ENCODE data around the gene TMEM72.

DNA sequence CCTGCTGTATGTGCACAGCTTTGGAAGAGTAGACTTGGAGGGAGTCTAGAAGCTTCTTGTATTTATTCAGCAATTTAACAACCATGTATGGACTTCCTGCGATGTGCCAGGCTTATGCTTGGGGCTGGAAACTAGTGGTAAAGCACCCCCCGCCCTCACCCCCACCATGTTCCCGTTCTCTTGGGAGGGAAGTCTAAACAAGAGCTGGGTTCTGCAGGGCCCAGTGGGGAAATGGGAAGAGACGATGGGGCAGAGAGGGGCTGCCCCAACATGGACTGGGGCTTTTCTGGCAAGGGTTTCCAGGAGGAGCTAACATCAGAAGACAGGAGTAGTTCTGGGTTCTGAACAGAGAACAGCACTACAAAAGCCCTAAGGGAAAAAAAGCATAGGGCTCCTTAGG is 56.5 kb downstream of the TMEM72 start:
- TF ChIP-seq POLR2AphosphoS5 (IDR thresholded peaks at IDR 0.05; ENCODE audit: borderline replicate concordance, low read depth, low read length), result no peak
- no peak for TF ChIP-seq EZH2 (IDR thresholded peaks at IDR 0.05)
